ENCODE measurements around the gene TRIM77. TPM values are rescaled to one million over a fixed set of nuclear protein-coding genes. Genes with fewer than 3 reads are reported as not detected.
"Not testable (repeated sequence)": the region's sequence is repeated elsewhere in the genome, so short reads cannot be mapped to it uniquely, and the experiment has no call there.

Gene TRIM77, protein sequence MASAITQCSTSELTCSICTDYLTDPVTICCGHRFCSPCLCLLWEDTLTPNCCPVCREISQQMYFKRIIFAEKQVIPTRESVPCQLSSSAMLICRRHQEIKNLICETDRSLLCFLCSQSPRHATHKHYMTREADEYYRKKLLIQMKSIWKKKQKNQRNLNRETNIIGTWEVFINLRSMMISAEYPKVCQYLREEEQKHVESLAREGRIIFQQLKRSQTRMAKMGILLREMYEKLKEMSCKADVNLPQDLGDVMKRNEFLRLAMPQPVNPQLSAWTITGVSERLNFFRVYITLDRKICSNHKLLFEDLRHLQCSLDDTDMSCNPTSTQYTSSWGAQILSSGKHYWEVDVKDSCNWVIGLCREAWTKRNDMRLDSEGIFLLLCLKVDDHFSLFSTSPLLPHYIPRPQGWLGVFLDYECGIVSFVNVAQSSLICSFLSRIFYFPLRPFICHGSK
- total RNA-seq (2021) (not detected in 3 replicates), Bru-seq, nascent RNA (not detected)
- long read RNA-seq, experiment 1, result 0 reads
- long read RNA-seq, experiment 2, result 0 reads
- long read RNA-seq, experiment 3, result 0 reads

DNA sequence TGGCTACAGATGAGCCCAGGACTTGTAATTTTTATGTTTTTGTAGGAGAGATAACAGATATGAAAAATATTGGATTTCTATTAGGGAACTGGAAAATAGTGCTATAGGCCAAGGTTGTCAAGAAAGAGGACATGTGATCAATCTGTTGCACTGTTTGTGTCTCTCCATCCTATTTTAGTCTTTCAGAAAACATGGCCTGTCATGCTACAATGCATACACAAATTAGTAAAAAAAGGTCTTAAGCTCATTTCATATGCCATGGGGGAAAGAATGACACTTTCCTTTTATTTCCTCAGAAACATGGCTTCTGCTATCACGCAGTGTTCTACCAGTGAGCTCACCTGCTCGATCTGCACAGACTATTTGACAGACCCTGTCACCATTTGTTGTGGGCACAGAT is at the start of gene TRIM77:
Gene TRIM77, plus strand, starts transcription at position 301 of the 400 bp plus-strand sequence. Its CDS starts 0 bp downstream, at position 301.
- CTCF ChIA-PET; DNase-seq (ENCODE audit: low spot score); POLR2A ChIA-PET: not testable (repeated sequence)

DNA sequence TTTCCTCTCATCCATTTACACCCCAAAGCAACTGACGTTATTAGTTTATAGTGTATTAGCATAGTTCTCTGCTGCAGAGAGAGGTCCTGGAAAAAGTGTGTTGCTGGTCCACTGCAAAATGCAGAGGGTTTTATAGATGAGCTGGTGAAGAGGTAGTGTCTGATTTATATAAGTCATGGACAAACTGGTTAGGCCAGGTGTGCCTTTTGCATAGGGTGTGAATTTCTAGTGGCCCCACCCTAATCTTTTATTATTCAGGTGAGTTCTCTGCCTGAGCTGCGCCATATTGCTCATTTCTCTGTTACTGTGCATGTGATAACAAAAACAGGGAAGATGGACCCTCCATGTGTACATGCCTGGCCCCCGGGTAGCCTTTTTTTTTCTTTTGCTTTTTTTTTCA is 43.1 kb upstream of the TRIM77 start:
- Mint-ChIP-seq H3K4me1 (peaks cover 7% of the 10 kb centered on the region), H3K36me3 (no peaks in the 10 kb centered on the region), H3K9me3 (no peaks in the 10 kb centered on the region), H3K27ac (no peak overlapping the region), H3K4me3 (no peak overlapping the region), H3K27me3 (ENCODE audit: low read depth) (no peaks in the 10 kb centered on the region)
- ATAC-seq (no peak), DNase-seq (ENCODE audit: low spot score) (no peak)
- POLR2A ChIA-PET, result no interaction called here
- CTCF ChIA-PET, result no interaction called here
- TF ChIP-seq EMX1 (CRISPR knock-in tag; IDR thresholded peaks at IDR 0.05) (no peak), ETV6 (CRISPR knock-in tag; IDR thresholded peaks at IDR 0.05) (no peak), ZNF317 (CRISPR knock-in tag; IDR thresholded peaks at IDR 0.05; ENCODE audit: borderline replicate concordance, low read depth) (no peak), ZNF232 (CRISPR knock-in tag; IDR thresholded peaks at IDR 0.05) (no peak), TEAD1 (CRISPR knock-in tag; IDR thresholded peaks at IDR 0.05) (no peak), SMAD4 (CRISPR knock-in tag; IDR thresholded peaks at IDR 0.05) (no peak)
- TF ChIP-seq, protein P1, sequence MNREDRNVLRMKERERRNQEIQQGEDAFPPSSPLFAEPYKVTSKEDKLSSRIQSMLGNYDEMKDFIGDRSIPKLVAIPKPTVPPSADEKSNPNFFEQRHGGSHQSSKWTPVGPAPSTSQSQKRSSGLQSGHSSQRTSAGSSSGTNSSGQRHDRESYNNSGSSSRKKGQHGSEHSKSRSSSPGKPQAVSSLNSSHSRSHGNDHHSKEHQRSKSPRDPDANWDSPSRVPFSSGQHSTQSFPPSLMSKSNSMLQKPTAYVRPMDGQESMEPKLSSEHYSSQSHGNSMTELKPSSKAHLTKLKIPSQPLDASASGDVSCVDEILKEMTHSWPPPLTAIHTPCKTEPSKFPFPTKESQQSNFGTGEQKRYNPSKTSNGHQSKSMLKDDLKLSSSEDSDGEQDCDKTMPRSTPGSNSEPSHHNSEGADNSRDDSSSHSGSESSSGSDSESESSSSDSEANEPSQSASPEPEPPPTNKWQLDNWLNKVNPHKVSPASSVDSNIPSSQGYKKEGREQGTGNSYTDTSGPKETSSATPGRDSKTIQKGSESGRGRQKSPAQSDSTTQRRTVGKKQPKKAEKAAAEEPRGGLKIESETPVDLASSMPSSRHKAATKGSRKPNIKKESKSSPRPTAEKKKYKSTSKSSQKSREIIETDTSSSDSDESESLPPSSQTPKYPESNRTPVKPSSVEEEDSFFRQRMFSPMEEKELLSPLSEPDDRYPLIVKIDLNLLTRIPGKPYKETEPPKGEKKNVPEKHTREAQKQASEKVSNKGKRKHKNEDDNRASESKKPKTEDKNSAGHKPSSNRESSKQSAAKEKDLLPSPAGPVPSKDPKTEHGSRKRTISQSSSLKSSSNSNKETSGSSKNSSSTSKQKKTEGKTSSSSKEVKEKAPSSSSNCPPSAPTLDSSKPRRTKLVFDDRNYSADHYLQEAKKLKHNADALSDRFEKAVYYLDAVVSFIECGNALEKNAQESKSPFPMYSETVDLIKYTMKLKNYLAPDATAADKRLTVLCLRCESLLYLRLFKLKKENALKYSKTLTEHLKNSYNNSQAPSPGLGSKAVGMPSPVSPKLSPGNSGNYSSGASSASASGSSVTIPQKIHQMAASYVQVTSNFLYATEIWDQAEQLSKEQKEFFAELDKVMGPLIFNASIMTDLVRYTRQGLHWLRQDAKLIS (CRISPR knock-in tag; IDR thresholded peaks at IDR 0.05; ENCODE audit: borderline replicate concordance), result no peak
- TF ChIP-seq, protein P2, sequence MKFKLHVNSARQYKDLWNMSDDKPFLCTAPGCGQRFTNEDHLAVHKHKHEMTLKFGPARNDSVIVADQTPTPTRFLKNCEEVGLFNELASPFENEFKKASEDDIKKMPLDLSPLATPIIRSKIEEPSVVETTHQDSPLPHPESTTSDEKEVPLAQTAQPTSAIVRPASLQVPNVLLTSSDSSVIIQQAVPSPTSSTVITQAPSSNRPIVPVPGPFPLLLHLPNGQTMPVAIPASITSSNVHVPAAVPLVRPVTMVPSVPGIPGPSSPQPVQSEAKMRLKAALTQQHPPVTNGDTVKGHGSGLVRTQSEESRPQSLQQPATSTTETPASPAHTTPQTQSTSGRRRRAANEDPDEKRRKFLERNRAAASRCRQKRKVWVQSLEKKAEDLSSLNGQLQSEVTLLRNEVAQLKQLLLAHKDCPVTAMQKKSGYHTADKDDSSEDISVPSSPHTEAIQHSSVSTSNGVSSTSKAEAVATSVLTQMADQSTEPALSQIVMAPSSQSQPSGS (CRISPR knock-in tag; IDR thresholded peaks at IDR 0.05; ENCODE audit: borderline replicate concordance, low read depth), result no peak
- TF ChIP-seq, protein P3, sequence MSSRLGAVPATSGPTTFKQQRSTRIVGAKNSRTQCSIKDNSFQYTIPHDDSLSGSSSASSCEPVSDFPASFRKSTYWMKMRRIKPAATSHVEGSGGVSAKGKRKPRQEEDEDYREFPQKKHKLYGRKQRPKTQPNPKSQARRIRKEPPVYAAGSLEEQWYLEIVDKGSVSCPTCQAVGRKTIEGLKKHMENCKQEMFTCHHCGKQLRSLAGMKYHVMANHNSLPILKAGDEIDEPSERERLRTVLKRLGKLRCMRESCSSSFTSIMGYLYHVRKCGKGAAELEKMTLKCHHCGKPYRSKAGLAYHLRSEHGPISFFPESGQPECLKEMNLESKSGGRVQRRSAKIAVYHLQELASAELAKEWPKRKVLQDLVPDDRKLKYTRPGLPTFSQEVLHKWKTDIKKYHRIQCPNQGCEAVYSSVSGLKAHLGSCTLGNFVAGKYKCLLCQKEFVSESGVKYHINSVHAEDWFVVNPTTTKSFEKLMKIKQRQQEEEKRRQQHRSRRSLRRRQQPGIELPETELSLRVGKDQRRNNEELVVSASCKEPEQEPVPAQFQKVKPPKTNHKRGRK (CRISPR knock-in tag; IDR thresholded peaks at IDR 0.05; ENCODE audit: borderline replicate concordance), result no peak
- TF ChIP-seq, protein P4, sequence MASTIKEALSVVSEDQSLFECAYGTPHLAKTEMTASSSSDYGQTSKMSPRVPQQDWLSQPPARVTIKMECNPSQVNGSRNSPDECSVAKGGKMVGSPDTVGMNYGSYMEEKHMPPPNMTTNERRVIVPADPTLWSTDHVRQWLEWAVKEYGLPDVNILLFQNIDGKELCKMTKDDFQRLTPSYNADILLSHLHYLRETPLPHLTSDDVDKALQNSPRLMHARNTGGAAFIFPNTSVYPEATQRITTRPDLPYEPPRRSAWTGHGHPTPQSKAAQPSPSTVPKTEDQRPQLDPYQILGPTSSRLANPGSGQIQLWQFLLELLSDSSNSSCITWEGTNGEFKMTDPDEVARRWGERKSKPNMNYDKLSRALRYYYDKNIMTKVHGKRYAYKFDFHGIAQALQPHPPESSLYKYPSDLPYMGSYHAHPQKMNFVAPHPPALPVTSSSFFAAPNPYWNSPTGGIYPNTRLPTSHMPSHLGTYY (CRISPR knock-in tag; IDR thresholded peaks at IDR 0.05), result no peak
- TF ChIP-seq, protein P5, sequence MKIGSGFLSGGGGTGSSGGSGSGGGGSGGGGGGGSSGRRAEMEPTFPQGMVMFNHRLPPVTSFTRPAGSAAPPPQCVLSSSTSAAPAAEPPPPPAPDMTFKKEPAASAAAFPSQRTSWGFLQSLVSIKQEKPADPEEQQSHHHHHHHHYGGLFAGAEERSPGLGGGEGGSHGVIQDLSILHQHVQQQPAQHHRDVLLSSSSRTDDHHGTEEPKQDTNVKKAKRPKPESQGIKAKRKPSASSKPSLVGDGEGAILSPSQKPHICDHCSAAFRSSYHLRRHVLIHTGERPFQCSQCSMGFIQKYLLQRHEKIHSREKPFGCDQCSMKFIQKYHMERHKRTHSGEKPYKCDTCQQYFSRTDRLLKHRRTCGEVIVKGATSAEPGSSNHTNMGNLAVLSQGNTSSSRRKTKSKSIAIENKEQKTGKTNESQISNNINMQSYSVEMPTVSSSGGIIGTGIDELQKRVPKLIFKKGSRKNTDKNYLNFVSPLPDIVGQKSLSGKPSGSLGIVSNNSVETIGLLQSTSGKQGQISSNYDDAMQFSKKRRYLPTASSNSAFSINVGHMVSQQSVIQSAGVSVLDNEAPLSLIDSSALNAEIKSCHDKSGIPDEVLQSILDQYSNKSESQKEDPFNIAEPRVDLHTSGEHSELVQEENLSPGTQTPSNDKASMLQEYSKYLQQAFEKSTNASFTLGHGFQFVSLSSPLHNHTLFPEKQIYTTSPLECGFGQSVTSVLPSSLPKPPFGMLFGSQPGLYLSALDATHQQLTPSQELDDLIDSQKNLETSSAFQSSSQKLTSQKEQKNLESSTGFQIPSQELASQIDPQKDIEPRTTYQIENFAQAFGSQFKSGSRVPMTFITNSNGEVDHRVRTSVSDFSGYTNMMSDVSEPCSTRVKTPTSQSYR (CRISPR knock-in tag; IDR thresholded peaks at IDR 0.05), result no peak
- TF ChIP-seq, protein P6, sequence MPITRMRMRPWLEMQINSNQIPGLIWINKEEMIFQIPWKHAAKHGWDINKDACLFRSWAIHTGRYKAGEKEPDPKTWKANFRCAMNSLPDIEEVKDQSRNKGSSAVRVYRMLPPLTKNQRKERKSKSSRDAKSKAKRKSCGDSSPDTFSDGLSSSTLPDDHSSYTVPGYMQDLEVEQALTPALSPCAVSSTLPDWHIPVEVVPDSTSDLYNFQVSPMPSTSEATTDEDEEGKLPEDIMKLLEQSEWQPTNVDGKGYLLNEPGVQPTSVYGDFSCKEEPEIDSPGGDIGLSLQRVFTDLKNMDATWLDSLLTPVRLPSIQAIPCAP (CRISPR knock-in tag; IDR thresholded peaks at IDR 0.05), result no peak
- TF ChIP-seq, protein P7, sequence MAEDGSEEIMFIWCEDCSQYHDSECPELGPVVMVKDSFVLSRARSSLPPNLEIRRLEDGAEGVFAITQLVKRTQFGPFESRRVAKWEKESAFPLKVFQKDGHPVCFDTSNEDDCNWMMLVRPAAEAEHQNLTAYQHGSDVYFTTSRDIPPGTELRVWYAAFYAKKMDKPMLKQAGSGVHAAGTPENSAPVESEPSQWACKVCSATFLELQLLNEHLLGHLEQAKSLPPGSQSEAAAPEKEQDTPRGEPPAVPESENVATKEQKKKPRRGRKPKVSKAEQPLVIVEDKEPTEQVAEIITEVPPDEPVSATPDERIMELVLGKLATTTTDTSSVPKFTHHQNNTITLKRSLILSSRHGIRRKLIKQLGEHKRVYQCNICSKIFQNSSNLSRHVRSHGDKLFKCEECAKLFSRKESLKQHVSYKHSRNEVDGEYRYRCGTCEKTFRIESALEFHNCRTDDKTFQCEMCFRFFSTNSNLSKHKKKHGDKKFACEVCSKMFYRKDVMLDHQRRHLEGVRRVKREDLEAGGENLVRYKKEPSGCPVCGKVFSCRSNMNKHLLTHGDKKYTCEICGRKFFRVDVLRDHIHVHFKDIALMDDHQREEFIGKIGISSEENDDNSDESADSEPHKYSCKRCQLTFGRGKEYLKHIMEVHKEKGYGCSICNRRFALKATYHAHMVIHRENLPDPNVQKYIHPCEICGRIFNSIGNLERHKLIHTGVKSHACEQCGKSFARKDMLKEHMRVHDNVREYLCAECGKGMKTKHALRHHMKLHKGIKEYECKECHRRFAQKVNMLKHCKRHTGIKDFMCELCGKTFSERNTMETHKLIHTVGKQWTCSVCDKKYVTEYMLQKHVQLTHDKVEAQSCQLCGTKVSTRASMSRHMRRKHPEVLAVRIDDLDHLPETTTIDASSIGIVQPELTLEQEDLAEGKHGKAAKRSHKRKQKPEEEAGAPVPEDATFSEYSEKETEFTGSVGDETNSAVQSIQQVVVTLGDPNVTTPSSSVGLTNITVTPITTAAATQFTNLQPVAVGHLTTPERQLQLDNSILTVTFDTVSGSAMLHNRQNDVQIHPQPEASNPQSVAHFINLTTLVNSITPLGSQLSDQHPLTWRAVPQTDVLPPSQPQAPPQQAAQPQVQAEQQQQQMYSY (CRISPR knock-in tag; IDR thresholded peaks at IDR 0.05), result no peak

More for the DNA sequence above, at the start of gene TRIM77:
- ATAC-seq; H3K27me3 Mint-ChIP-seq (ENCODE audit: low read depth); H3K4me1 Mint-ChIP-seq; H3K36me3 Mint-ChIP-seq; H3K4me3 Mint-ChIP-seq; H3K27ac Mint-ChIP-seq: not testable (repeated sequence)
- H3K9me3 Mint-ChIP-seq, result peaks cover 13% of the 10 kb centered on the region

DNA sequence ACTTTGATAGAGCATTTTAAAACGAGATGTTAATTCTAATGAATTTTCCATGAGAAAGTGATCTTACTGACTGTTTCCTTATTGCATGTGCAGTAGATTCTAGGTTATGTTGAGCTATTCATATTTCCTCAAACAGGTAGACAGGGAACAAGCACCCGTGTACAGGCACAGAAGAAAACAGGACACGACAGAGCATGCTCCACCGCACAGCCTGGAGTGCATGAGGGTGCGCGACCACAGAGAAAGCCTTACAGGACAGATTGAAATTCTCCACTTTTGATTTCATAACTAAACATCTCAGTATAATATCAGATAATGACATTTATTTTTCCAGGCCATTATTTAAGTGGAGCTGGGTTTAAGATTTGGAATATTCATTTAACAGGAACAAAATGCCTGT is 41.9 kb upstream of the TRIM77 start:
- POLR2A ChIA-PET; CTCF ChIA-PET; H3K27me3 Mint-ChIP-seq (ENCODE audit: low read depth): not testable (repeated sequence)

More for the DNA sequence above, 41.9 kb upstream of the TRIM77 start:
- H3K4me3 Mint-ChIP-seq; H3K27ac Mint-ChIP-seq; DNase-seq (ENCODE audit: low spot score); H3K36me3 Mint-ChIP-seq; H3K9me3 Mint-ChIP-seq; H3K4me1 Mint-ChIP-seq; ATAC-seq: not testable (repeated sequence)
